Loucy (cell line): ENCODE measurements around the gene PRLR.

ENCODE experiments used
- CTCF ChIP-seq: fragments of 200-600 bp; sonication (generic); conservative IDR thresholded peaks from 2 replicates; pipeline ENCODE4 v1.5.1; 2014; ENCODE audit warnings: mild to moderate bottlenecking, antibody characterized with exemption, low read length
- EZH2phosphoT487 ChIP-seq: fragments of 200-600 bp; IDR thresholded peaks from 2 replicates; pipeline ENCODE4 v1.6.1; 2018; ENCODE audit warnings: antibody characterized with exemption, mild to moderate bottlenecking, moderate library complexity, borderline replicate concordance

- TF ChIP-seq CTCF (no peak), EZH2phosphoT487 (no peak)
These were observed 221.3 kb downstream of the PRLR start for GRCh38 chr5:35009019-35009418.
